Islet of Langerhans (tissue), 1 donor: ENCODE data around the gene CCR7.

Experiments used
- FAIRE-seq: peaks from one replicate; lab custom pipeline; 2011; peaks lifted over from hg19 to GRCh38; lab: Jason Lieb, UNC

CCR7 gene

DNA sequence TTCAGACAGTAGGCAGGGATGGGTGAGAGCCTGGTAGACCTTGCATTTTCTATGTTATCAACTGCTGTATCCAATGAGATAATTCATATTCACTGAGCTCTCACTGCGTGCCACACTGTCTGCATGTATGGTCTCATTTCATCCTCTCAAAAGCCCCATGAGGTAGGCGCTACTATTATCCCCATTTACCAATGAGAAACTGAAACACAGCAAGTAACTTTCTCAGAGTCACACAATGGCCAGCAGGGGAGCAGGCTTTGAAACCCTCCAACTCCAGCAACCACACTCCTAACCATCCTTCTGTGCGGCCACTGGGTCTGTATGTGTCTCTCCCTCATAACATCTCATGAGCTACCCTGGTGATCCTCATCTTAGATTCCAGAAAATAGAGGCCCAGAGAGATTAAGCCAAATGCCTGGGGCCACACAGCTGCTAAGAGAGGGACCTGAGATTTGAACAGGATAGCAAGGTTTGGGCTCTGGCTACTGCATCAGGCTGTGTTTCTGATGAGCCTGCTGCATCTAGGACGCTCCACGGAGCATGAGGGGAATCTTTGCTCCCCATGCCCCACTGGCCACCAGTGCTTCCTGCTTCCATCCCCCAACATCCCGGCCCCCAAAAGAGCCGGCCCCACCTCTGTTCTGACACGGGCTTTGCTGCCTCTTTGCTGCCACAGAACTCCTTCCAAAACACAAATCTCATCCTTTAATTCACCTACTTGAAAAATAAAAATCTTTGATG, 3.2 kb downstream of the CCR7 start:
- no peak for FAIRE-seq

DNA sequence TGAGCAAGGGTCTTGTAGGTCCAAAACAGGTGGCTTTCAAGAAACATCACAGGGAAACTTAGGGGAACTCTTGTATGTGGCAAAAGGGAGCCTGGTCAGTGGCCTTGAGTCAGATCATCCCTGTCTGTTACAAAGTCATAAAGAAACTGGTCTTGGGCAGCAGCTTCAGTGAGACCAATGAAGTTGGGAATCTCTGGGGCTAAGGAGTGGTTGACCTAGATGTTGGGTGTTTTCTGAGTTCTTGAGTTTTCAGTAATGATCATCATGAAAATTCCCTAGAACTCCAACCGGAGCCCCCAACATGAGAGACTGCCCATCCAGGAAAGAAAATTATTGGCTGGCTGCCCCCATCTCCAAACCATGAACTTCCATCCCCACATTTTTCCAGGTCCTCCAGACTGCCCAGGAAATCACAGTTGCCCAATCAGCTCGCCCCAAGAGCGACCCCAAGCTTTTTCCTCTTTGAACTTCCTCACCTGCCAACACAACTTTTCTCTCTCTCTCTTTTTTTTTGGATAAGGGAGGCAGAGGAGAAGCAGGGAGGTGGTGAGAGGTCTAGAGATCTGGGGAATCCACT, 3.9 kb downstream of the CCR7 start:
- no peak for FAIRE-seq

DNA sequence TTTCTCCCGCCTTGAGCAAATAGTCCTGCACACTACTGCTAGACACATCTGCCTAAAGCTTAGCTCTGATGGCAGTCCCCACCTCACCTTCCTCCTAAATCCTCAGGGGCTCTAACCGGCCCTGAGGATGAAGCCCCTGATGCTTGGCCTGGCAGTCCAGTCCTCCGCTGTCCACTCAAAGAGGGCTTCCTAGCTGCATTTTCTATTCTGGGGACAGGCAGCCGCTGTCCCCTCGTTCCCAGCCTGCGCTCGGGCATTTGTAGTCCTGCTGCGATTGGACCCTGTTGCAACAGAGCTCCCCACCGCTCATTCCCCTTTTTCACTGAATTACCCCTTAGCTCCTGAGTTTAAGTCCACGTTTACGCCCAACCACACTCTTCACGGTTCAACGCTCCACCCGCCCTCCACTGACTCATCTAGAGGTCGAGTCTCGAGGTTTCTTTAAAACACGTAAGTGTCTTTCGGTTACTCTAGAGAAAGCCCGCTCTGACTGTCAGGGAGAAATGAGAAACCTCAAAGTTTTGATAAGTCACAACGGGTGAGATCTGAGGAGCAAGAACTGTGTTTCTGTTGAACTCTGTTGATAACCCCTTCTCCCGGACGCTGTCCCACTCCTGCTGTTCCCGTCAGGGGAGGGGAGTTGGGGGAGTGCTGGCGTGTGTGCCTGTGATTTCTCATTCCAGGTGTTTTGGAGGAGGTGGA, 4.5 kb downstream of the CCR7 start:
- no peak for FAIRE-seq

DNA sequence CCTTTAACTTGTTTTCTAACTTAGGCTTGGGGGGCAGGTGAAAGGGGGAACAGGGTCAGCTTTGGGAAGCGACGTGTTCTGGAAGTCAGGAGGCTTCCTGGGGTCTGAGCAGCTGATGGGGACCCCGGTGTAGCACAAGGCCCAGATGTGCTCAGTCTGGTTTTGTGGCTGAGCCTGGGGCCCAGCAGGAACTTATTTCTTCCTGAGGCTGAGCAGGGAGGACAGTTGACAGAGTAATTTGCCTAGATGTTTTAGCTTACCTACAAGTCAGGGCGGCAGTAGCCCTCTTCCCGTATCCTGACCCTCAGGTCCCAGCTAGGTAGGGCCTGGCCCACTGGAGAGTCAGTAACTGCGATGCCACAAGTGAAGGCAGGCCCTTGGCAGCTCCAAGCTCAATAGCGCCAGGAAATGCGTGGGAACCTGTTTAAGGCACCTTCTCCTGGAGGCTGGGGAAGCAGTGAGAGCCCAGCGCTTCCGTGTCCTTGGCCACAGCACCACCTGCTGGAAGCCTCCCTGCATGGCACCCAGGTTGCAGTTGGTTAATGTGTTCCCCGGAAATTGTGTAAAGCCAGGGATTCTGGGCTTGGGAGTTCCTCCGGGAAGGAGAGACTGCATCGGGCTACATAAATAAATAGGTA, 5.2 kb downstream of the CCR7 start:
- no peak for FAIRE-seq

DNA sequence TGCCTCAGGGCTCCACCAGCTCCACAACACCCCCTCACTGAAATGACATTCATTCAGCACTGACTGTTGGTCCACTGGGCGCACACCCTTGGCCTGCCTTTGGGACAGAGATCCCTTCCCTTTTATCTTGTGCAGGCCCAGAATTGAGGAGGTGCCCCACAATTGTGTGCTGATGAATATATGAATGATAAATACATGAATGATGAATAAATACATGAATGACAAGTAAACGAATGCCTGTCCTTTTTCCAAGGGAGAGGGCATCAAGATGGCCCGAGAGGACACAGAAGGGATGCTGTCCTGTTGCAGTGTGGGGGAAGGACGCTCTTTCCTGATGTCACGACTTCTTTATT, 5.7 kb downstream of the CCR7 start:
- no peak for FAIRE-seq

DNA sequence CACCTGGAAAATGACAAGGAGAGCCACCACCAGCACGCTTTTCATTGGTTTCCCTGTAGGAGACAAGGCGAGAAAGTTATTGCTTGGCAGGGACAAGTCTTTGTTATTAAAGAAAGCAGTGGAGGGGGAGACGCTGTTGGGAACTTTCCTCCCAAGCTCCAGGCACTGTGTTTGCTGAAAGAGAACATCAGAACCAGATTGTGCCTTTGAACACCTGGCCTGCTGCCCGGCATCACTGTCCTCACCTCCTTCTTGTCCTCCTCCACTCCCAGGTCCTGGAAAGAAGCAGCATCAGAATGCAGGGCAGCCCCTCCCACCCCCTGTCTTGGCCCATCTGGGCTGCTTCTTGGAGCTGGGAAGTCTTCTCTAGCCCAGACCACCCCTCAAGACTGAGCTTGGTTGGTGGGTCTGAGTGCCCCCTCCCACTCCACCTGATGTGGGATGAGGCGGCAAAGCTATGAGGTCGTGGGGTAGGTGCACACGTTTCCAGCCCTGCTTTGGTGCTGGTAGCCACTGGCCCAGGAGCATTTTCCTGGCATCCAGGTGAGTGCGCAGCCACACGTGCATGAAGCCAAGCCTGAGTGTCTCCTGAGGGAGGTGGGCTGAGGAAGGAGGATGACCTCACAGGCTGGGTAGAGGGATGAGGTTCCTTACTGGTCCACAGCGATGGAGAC, 6.2 kb downstream of the CCR7 start:
- FAIRE-seq: no peak

DNA sequence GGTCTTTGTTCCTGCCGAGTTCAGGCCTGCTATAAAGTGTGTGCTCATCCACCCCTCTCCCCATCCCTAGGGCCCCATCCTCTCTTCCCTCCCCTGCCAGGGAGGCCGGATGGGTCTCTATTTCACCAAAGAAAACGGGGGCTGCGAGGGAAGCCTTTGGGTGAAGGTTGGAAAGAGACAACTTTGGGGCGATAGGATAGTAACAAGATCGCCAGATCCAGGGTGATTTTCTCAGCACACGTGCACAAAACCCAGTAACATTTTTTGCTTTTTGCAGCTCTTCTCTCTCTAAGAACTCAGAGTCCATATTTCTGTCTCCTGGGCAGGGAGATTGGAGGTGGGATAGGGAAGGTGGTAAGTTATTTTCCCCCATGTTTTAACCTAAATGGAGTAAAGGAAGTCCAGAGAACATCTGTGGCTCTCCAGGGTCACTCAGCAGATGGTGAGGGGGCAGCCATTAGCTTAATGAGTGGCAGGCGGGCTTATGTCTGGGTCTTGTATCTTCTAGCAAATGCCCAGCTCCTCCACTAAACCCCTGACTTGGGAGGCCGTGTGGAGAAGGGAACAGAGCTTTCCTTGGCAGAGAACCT, 6.9 kb downstream of the CCR7 start:
- no peak for FAIRE-seq

DNA sequence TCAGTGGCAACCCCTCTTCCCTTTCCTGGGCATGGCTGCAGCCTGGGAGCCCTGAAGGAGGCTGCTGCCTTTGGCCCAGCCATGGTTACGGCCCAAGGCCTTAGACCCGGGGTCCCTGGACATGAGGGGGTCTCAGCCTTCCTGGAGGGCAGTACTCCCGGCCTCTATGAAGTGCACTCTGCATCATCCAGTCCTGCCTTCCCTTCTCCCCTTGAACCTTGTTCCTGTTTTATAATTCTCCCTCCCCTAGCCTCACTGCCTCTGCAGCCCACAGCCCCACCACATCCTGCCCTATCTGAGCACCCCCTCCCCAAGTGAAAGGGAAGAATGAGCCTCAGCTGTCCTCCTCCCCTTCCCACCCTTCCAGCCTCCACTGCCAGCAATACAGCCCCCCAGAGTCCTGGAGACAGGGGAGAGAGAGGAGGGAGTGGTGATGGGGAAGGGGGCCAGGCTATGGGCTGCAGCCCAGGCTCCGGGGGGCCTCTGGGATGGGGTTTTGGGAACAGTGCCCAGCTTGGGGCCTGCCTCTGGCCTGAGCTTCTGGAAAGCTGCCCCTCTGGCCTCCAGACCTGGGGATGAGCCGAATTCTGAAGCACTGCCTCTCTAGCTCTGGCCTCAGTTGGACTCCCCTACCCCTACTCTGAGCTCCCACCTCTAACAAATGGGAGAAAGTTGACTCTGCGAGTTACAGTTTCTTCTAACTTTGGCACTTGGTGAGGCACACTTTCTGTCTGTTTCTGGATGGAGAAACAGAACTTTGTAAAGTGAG, 7.6 kb downstream of the CCR7 start:
- FAIRE-seq: no peak

DNA sequence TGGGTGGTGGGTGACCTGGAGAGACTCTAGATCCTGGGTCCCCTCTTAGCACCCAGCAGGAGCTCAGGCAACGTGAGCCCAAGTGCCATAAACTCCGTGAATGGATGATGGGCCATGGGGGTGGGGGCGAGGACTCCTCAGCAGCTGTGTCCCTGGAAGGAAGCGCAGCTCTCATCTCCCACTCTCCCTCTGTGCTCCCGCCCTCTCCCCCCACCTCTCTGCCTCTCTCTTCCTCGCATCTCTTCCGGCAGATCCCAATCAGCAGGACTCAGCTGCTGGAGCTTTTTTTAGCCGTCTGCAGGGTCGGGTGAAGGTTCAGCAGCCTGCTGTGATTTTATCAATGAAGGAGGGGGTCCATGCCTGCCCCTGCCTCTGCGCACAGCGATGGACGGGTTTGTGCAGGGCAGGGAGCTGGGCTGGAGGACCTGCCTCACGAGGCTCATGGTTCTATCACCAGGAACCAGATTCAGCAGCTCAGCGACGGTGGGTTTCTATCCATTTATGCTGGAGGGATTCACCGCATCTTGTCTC, 8.3 kb downstream of the CCR7 start:
- FAIRE-seq: no peak

DNA sequence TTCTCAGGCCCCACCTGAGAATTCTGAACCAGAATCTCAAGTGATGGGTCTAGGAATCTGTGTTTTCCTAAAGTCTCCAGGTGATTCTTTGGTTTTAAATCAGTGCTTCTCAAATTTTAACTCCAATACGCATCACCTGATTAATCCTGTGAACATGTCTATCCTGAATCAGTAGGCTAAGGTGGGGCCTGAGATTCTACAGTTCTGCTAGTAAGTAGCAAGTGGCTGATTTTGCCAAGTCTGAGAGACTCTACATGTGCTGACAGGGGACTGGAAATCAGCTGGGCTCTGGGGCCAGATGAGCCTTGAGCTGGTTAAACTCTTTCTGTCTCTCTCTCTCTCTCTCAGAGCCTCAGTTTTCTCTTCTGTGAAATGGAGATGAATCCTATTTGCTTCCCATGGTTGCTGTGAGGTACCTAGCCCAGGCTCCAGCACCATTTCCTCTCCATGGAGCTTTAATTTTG, 9.0 kb downstream of the CCR7 start:
- no peak for FAIRE-seq

DNA sequence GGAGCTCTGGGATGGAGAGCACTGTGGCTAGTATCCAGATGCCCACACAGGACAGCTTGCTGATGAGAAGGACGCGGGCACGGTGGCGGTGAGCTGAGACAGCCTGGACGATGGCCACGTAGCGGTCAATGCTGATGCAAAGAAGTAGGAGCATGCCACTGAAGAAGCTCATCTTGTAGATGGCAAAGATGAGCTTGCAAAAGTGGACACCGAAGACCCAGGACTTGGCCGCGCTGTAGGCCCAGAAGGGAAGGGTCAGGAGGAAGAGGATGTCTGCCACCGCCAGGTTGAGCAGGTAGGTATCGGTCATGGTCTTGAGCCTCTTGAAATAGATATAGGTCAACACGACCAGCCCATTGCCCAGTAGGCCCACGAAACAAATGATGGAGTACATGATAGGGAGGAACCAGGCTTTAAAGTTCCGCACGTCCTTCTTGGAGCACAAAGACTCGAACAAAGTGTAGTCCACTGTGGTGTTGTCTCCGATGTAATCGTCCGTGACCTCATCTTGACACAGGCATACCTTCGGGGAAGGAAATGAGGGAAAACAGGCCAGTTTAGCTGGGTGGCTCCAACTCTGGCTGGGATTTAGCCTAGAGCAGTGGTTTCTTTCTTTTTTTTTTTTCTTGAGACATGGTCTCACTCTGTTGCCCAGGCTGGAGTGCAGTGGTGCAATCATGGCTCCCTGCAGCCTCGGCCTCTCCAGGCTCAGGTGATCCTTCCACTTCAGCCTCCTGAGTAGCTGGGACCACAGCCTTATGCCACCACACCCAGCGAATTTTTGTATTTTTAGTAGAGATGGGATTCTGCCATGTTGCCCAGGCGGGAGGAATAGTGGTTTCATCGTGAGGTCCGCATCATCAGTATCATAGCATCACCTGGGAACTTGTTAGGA, 9.7 kb downstream of the CCR7 start:
- FAIRE-seq: no peak

DNA sequence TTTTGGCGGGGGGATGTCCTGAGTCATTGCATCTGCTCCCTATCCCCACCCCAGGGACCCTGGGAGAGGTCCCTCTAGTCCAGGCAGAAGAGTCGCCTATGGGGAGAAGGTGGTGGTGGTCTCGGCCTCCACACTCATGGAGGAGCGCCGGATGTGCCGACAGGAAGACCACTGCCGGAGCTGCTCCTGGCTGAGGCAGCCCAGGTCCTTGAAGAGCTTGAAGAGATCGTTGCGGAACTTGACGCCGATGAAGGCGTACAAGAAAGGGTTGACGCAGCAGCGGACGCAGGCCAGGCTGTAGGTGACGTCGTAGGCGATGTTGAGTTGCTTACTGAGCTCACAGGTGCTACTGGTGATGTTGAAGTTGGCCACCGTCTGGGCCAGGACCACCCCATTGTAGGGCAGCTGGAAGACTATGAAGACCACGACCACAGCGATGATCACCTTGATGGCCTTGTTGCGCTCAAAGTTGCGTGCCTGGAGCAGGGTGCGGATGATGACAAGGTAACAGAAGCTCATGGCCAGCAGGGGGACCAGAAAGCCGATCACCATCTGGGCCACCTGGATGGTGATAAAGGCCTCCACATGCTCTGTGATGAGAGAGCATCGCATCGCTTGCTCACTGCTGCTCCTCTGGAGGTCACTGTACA, 10.5 kb downstream of the CCR7 start:
- no peak for FAIRE-seq

DNA sequence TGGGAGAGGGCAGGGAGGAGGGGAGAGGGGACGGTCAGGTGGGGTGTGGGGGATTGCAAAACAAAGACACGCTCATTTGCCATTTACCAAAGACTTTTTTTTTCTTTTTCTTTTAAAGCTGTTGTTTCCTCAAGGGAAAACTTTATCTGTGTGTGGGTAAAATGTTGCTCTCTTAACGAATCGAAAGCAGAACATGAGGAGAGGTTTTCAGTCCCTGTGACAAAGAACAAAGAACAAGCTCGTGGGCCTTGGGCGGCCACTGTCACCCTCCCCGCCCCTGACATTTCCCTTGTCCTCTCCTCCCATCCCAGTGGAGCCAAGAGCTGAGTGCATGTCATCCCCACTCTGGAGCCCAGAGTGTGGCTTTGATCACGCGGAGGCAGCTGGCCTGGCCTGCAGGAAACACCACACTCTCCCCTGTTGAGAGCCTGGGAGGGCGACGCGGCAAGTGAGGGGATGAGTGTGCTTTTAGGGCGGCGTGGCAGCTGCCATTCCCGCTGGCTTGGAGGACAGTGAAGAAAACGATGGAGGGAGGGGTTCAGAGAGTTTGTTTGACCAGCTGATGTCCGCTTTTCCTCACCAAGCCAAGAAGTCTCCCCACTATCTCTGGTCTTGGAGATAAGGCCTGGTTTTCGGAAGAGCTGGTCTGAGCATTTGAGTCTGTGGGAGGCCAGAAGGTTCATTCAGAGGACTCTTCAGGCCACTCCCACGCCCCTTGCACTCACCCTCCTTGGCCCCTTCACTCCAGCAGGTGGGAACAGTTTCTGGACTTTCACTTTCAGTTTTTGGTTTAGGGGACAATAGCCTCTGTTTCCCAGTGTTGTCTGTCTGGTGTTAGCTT, 11.4 kb downstream of the CCR7 start:
- FAIRE-seq: no peak

DNA sequence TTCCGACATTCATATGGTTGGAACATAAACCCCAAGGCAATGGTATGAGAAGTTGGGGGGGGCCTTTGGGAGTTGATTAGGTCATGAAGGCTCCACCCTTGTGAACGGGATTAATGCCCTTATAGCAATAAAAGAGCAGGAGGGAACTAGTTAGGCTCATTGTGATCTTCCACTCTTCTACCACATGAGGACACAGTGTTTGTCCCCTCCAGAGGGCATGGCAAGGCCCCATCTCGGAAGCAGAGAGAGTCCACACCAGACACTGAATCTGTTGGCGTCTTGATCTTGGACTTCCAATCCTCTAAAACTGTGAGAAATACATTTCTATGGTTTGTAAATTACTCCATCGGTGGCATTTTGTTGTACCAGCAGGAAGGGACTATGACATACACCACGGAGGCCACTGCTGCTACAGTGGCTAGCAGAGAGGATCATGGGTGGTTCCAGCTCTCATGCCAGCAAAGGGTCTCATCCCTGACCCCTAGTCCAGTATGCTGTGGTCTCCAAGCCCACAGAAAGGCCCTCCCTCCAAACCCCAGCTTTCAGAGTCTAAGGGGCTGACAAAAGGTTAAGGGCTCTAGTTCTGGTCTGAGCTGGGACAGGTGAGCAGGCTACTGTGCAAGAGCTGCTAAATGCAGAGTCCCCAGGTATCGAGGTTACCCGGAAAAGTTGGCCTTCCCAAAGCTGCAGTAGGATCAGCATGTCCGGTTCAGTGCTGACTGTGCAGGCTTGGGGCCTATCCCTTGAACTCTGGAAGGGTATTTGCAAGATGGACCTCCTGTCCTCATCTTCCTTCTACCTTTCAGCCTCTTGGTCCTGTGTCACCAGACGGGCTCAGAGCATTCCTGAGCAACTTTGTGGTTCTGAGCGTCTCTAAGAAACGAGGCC, 12.2 kb downstream of the CCR7 start:
- no peak for FAIRE-seq

DNA sequence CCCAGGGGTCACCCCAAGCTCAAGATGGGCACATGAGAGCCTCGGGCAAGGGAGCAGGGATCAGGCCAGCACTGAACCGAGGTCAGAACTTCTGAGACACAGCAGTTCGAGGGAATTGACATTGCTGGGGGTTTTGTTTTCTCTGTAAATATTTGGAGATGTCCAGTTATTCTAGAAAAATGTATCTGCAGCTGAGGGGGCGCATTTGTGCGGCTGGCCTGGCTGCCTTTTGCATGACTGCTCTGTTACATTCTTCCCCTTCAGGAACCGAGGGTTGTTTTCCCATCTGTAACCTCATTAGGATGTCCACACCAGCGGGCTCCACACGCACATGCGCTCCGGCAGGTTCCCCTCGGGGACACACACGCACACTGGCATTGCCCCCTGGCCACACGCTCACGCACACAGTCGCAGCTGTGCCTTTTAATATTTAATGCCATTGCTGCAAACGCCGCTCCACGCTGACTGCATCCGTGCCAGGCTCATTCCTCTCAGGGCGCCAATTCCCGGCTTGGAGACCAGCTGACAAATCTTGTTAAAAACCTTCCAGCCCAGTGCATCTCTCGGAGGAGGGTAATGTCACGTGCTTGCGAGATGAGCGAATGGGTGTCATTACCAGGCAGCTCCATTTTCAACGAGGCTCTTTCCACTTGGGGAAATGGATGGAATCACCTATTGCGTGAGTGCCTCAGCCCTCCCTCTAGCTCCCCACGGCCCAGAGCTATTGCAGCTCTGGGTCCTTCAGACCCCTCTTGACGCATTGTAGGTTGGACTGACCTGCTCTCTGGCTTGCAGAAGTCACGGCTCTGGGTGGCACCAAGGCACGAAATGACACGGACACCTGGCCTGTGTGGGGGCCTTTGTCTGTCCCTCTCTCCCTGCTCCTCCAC, 13.1 kb downstream of the CCR7 start:
- FAIRE-seq: no peak

DNA sequence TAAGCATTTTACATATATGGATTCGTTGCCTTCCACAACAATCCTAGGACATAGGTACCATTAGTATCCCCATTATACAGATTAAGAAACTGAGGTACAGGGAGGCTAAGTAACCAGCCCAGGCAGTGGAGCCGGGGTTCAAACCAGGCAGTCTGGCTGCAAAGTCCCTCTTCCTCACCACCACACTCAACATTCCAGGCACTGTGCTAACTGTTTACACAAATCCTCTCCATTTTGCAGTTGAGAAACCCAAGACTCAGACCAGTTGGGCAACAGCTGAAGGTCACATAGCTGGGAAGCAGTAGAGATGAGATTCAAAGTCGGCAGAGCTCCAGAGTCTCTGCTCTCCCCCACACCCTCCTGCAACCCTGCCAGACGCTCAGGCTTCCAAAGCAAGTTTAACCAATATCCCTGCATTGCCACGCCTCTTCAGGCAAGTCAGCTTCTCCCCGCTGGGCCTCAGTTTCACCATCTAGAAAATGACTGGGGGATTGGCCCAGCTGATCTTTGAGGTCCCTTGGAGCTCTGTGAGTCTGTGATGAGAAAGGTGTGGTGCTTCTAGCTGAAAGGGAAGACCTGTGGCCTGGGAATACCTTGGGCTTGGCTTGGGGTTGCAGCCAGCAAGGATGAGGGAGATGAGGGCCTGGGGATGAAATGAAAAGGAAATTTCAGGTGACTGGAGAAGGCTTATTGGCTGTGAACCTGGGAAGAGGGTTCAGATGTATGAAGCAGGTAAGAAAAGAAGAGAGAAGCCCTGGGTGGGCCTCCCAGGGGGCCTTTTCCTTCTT, 14.0 kb downstream of the CCR7 start:
- FAIRE-seq: no peak
